ENCODE data around the gene UBE2E2. TPM values are rescaled to one million over a fixed set of nuclear protein-coding genes. Genes with fewer than 3 reads are reported as not detected.

Gene UBE2E2
- total and polyA plus RNA-seq, 7 experiments from 2014 or later = 2.4 to 28.8 (median 15.3) TPM

GRCh38 chr3:23232016-23232415, 28.9 kb downstream of the UBE2E2 start:
- peaks cover 0 to 5% (median 0%) of the 10 kb centered on the region in 11 donors for H3K9me3 Mint-ChIP-seq
- ATAC-seq (no peak), DNase-seq (no peak)
- no peak overlapping the region for H3K4me3 Mint-ChIP-seq
- H3K27ac Mint-ChIP-seq = no peak overlapping the region
- peaks cover 0 to 3% (median 0%) of the 10 kb centered on the region in 5 donors for H3K36me3 Mint-ChIP-seq
- Histone ChIP-seq H3K27me3 (ENCODE audit: control insufficient read depth in 2 of 2, insufficient read depth in 2 of 2, low read length in 2 of 2) (no peaks in the 10 kb centered on the region), H3K27ac (ENCODE audit: low read depth, low read length) (no peak overlapping the region), H3K4me1 (ENCODE audit: control insufficient read depth in 2 of 2, insufficient read depth in 2 of 2, low read length in 2 of 2) (no peaks in the 10 kb centered on the region), H3K9me3 (ENCODE audit: control insufficient read depth in 2 of 3, low read length in 3 of 3) (no peaks in the 10 kb centered on the region), H3K4me3 (ENCODE audit: low read length) (no peak overlapping the region), H3K36me3 (ENCODE audit: control insufficient read depth in 2 of 3, insufficient read depth in 3 of 3, low read length in 3 of 3) (no peaks in the 10 kb centered on the region)
- ChIA-PET CTCF (no interaction called here), POLR2A (no interaction called here)
- H3K27me3 Mint-ChIP-seq = peaks cover 0 to 7% (median 0%) of the 10 kb centered on the region in 5 donors
- intact Hi-C loops (cut with micrococcal nuclease) = no loop called here
- H3K4me1 Mint-ChIP-seq = peaks cover 0 to 37% (median 27%) of the 10 kb centered on the region in 7 donors

- Mint-ChIP-seq H3K4me3 (no peak overlapping the region), H3K9me3 (peaks cover 0 to 5% (median 0%) of the 10 kb centered on the region in 11 donors), H3K36me3 (peaks cover 0 to 3% (median 0%) of the 10 kb centered on the region in 5 donors), H3K4me1 (peaks cover 0 to 30% (median 25%) of the 10 kb centered on the region in 7 donors), H3K27me3 (peaks cover 0 to 7% (median 0%) of the 10 kb centered on the region in 5 donors), H3K27ac (no peak overlapping the region)
- no peak overlapping the region for H3K27ac ChIP-seq (ENCODE audit: low read depth, low read length)
- H3K9me3 ChIP-seq (ENCODE audit: control insufficient read depth in 2 of 3, low read length in 3 of 3) = no peaks in the 10 kb centered on the region
- ATAC-seq (no peak), DNase-seq (no peak)
- H3K36me3 ChIP-seq (ENCODE audit: control insufficient read depth in 2 of 3, insufficient read depth in 3 of 3, low read length in 3 of 3) = no peaks in the 10 kb centered on the region
- ChIA-PET POLR2A (no interaction called here), CTCF (no interaction called here)
- H3K4me3 ChIP-seq (ENCODE audit: low read length) = no peak overlapping the region
- no peaks in the 10 kb centered on the region for H3K4me1 ChIP-seq (ENCODE audit: control insufficient read depth in 2 of 2, insufficient read depth in 2 of 2, low read length in 2 of 2)
- H3K27me3 ChIP-seq (ENCODE audit: control insufficient read depth in 2 of 2, insufficient read depth in 2 of 2, low read length in 2 of 2) = no peaks in the 10 kb centered on the region
- intact Hi-C loops (cut with micrococcal nuclease) = no loop called here
These were observed 29.7 kb downstream of the UBE2E2 start for GRCh38 chr3:23232854-23233253.

GRCh38 chr3:23235264-23235663, 32.1 kb downstream of the UBE2E2 start:
- H3K27me3 ChIP-seq (ENCODE audit: control insufficient read depth in 2 of 2, insufficient read depth in 2 of 2, low read length in 2 of 2) = no peaks in the 10 kb centered on the region
- Mint-ChIP-seq H3K4me1 (peaks cover 0 to 34% (median 25%) of the 10 kb centered on the region in 7 donors), H3K27me3 (no peaks in the 10 kb centered on the region), H3K36me3 (peaks cover 0 to 3% (median 0%) of the 10 kb centered on the region in 5 donors), H3K27ac (no peak overlapping the region), H3K4me3 (peak overlapping the region in 1 of 10 donors; percentile 7), H3K9me3 (peaks cover 0 to 5% (median 0%) of the 10 kb centered on the region in 11 donors)
- H3K4me1 ChIP-seq (ENCODE audit: control insufficient read depth in 2 of 2, insufficient read depth in 2 of 2, low read length in 2 of 2) = no peaks in the 10 kb centered on the region
- ChIA-PET POLR2A (no interaction called here), CTCF (no interaction called here)
- ATAC-seq (no peak), DNase-seq (no peak)
- intact Hi-C loops (cut with micrococcal nuclease) = no loop called here
- H3K36me3 ChIP-seq (ENCODE audit: control insufficient read depth in 2 of 3, insufficient read depth in 3 of 3, low read length in 3 of 3) = no peaks in the 10 kb centered on the region
- no peak overlapping the region for H3K27ac ChIP-seq (ENCODE audit: low read depth, low read length)
- no peak overlapping the region for H3K4me3 ChIP-seq (ENCODE audit: low read length)
- no peaks in the 10 kb centered on the region for H3K9me3 ChIP-seq (ENCODE audit: control insufficient read depth in 2 of 3, low read length in 3 of 3)

GRCh38 chr3:23236890-23237289, 33.8 kb downstream of the UBE2E2 start:
- CTCF ChIA-PET = no interaction called here
- POLR2A ChIA-PET = no interaction called here
- Mint-ChIP-seq H3K4me1 (peaks cover 0 to 44% (median 26%) of the 10 kb centered on the region in 7 donors), H3K4me3 (no peak overlapping the region), H3K27ac (no peak overlapping the region), H3K36me3 (peaks cover 0 to 3% (median 0%) of the 10 kb centered on the region in 5 donors), H3K9me3 (peaks cover 0 to 5% (median 0%) of the 10 kb centered on the region in 11 donors), H3K27me3 (no peaks in the 10 kb centered on the region)
- no peak overlapping the region for H3K4me3 ChIP-seq (ENCODE audit: low read length)
- H3K27ac ChIP-seq (ENCODE audit: low read depth, low read length) = no peak overlapping the region
- no peaks in the 10 kb centered on the region for H3K4me1 ChIP-seq (ENCODE audit: control insufficient read depth in 2 of 2, insufficient read depth in 2 of 2, low read length in 2 of 2)
- H3K36me3 ChIP-seq (ENCODE audit: control insufficient read depth in 2 of 3, insufficient read depth in 3 of 3, low read length in 3 of 3) = no peaks in the 10 kb centered on the region
- DNase-seq = no peak
- no peak for ATAC-seq
- intact Hi-C loops (cut with micrococcal nuclease) = no loop called here
- no peaks in the 10 kb centered on the region for H3K9me3 ChIP-seq (ENCODE audit: control insufficient read depth in 2 of 3, low read length in 3 of 3)
- H3K27me3 ChIP-seq (ENCODE audit: control insufficient read depth in 2 of 2, insufficient read depth in 2 of 2, low read length in 2 of 2) = no peaks in the 10 kb centered on the region

- intact Hi-C loops (cut with micrococcal nuclease) = no loop called here
- no peaks in the 10 kb centered on the region for H3K27me3 Mint-ChIP-seq
- H3K4me1 ChIP-seq (ENCODE audit: control insufficient read depth in 2 of 2, insufficient read depth in 2 of 2, low read length in 2 of 2) = no peaks in the 10 kb centered on the region
- H3K9me3 Mint-ChIP-seq = peaks cover 0 to 5% (median 0%) of the 10 kb centered on the region in 11 donors
- no peaks in the 10 kb centered on the region for H3K36me3 ChIP-seq (ENCODE audit: control insufficient read depth in 2 of 3, insufficient read depth in 3 of 3, low read length in 3 of 3)
- DNase-seq (no peak), ATAC-seq (no peak)
- peaks cover 0 to 45% (median 26%) of the 10 kb centered on the region in 7 donors for H3K4me1 Mint-ChIP-seq
- no peak overlapping the region for H3K27ac ChIP-seq (ENCODE audit: low read depth, low read length)
- no peaks in the 10 kb centered on the region for H3K9me3 ChIP-seq (ENCODE audit: control insufficient read depth in 2 of 3, low read length in 3 of 3)
- no peaks in the 10 kb centered on the region for H3K27me3 ChIP-seq (ENCODE audit: control insufficient read depth in 2 of 2, insufficient read depth in 2 of 2, low read length in 2 of 2)
- no peak overlapping the region for H3K27ac Mint-ChIP-seq
- peaks cover 0 to 3% (median 0%) of the 10 kb centered on the region in 5 donors for H3K36me3 Mint-ChIP-seq
- ChIA-PET CTCF (no interaction called here), POLR2A (interaction anchor here (0.6 kb wide), 1 partner anchor 375 kb away, joined by 4 read pairs; no protein-coding TSS in a partner anchor)
- H3K4me3 ChIP-seq (ENCODE audit: low read length) = no peak overlapping the region
- no peak overlapping the region for H3K4me3 Mint-ChIP-seq
These were observed 35.0 kb downstream of the UBE2E2 start for GRCh38 chr3:23238156-23238555.

GRCh38 chr3:23238578-23238977, 35.5 kb downstream of the UBE2E2 start:
- Histone ChIP-seq H3K36me3 (ENCODE audit: control insufficient read depth in 2 of 3, insufficient read depth in 3 of 3, low read length in 3 of 3) (no peaks in the 10 kb centered on the region), H3K27me3 (ENCODE audit: control insufficient read depth in 2 of 2, insufficient read depth in 2 of 2, low read length in 2 of 2) (no peaks in the 10 kb centered on the region), H3K9me3 (ENCODE audit: control insufficient read depth in 2 of 3, low read length in 3 of 3) (no peaks in the 10 kb centered on the region), H3K4me3 (ENCODE audit: low read length) (no peak overlapping the region), H3K27ac (ENCODE audit: low read depth, low read length) (no peak overlapping the region), H3K4me1 (ENCODE audit: control insufficient read depth in 2 of 2, insufficient read depth in 2 of 2, low read length in 2 of 2) (no peaks in the 10 kb centered on the region)
- H3K27ac Mint-ChIP-seq = no peak overlapping the region
- ChIA-PET CTCF (no interaction called here), POLR2A (interaction anchor here (0.6 kb wide), 1 partner anchor 374 kb away, joined by 4 read pairs; no protein-coding TSS in a partner anchor)
- H3K4me3 Mint-ChIP-seq = no peak overlapping the region
- intact Hi-C loops (cut with micrococcal nuclease) = no loop called here
- H3K27me3 Mint-ChIP-seq = no peaks in the 10 kb centered on the region
- peaks cover 0 to 5% (median 0%) of the 10 kb centered on the region in 11 donors for H3K9me3 Mint-ChIP-seq
- H3K36me3 Mint-ChIP-seq = peaks cover 0 to 3% (median 0%) of the 10 kb centered on the region in 5 donors
- H3K4me1 Mint-ChIP-seq = peaks cover 0 to 46% (median 26%) of the 10 kb centered on the region in 7 donors
- ATAC-seq = no peak
- no peak for DNase-seq
